ENCODE data around the gene PDF.
A peak's percentile ranks its signal among the peaks of the same experiment; 100 is the strongest.
"Not testable (repeated sequence)": the region's sequence is repeated elsewhere in the genome, so short reads cannot be mapped to it uniquely, and the experiment has no call there.

Gene PDF

GRCh38 chr16:69330286-69331109 lies at the start of gene PDF:
Gene PDF, minus strand, starts transcription at chr16:69330588. Its CDS starts 18 bp downstream, at chr16:69330570.
- DNase-seq: peak; percentile 34 to 76

- no peak for DNase-seq
Measured at GRCh38 chr16:69378760-69379159, 48.4 kb upstream of the PDF start.

GRCh38 chr16:69378036-69378435 lies 47.6 kb upstream of the PDF start:
- DNase-seq: no peak

- no peak for DNase-seq
Measured at GRCh38 chr16:69376393-69377059, 46.1 kb upstream of the PDF start.

- DNase-seq: no peak
Measured at GRCh38 chr16:69373019-69373418, 42.6 kb upstream of the PDF start.

- no peak for DNase-seq
Measured at GRCh38 chr16:69371564-69371963, 41.2 kb upstream of the PDF start.

- DNase-seq: no peak
Measured at GRCh38 chr16:69368866-69369265, 38.5 kb upstream of the PDF start.

GRCh38 chr16:69367980-69368379 lies 37.6 kb upstream of the PDF start:
- no peak for DNase-seq

- no peak for DNase-seq
Measured at GRCh38 chr16:69366431-69366830, 36.0 kb upstream of the PDF start.

GRCh38 chr16:69365901-69366300 lies 35.5 kb upstream of the PDF start:
- no peak for DNase-seq

- DNase-seq: no peak
Measured at GRCh38 chr16:69364088-69364487, 33.7 kb upstream of the PDF start.

GRCh38 chr16:69363281-69363717 lies 32.9 kb upstream of the PDF start:
- no peak for DNase-seq

- not testable (repeated sequence) for DNase-seq
Measured at GRCh38 chr16:69360070-69360469, 29.7 kb upstream of the PDF start.

GRCh38 chr16:69351309-69352027 lies 21.1 kb upstream of the PDF start, which contains the start of gene TMED6:
Gene TMED6, minus strand, starts transcription at chr16:69351786. Its CDS starts 33 bp downstream, at chr16:69351753.
- DNase-seq: no peak

- DNase-seq: no peak
Measured at GRCh38 chr16:69350536-69351133, 20.2 kb upstream of the PDF start.

GRCh38 chr16:69349536-69349935 lies 19.1 kb upstream of the PDF start:
- DNase-seq: no peak

- no peak for DNase-seq
Measured at GRCh38 chr16:69348222-69348621, 17.8 kb upstream of the PDF start.

GRCh38 chr16:69346683-69347082 lies 16.3 kb upstream of the PDF start:
- no peak for DNase-seq

GRCh38 chr16:69345923-69346322 lies 15.5 kb upstream of the PDF start:
- DNase-seq: no peak

GRCh38 chr16:69344171-69344570 lies 13.8 kb upstream of the PDF start:
- DNase-seq: no peak

GRCh38 chr16:69340095-69340644 lies 9.8 kb upstream of the PDF start:
- DNase-seq: no peak

GRCh38 chr16:69339289-69340094 lies 9.1 kb upstream of the PDF start, which contains the start of the genes COG8 and NIP7:
Gene COG8, minus strand, starts transcription at chr16:69339564. Its CDS starts 12 bp downstream, at chr16:69339552.
Gene NIP7, plus strand, starts transcription at chr16:69339772. Its CDS starts 58 bp downstream, at chr16:69339830.
- peak; percentile 62 to 88 for DNase-seq
